ENCODE measurements around the gene GPC4.

DNA sequence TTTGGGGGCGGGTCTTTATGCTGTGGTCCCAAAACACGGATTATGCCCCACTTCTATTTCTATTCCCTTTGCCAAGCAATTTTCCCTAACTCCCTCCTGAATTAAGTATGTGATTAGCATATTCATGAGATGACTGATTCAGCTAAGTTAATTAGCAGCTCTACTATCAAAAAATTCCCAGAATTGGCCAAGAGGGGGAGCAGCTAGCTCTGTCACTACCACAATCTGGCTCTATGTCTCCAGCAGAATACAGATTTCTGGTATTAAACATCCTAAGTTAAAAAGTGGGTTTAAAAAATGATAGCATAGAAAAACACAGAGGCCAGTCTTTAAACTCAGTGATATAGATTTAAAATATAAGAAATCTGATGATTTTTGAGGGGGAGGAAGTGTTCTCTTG lies 80.3 kb downstream of the GPC4 start:
- TF ChIP-seq, protein P1, sequence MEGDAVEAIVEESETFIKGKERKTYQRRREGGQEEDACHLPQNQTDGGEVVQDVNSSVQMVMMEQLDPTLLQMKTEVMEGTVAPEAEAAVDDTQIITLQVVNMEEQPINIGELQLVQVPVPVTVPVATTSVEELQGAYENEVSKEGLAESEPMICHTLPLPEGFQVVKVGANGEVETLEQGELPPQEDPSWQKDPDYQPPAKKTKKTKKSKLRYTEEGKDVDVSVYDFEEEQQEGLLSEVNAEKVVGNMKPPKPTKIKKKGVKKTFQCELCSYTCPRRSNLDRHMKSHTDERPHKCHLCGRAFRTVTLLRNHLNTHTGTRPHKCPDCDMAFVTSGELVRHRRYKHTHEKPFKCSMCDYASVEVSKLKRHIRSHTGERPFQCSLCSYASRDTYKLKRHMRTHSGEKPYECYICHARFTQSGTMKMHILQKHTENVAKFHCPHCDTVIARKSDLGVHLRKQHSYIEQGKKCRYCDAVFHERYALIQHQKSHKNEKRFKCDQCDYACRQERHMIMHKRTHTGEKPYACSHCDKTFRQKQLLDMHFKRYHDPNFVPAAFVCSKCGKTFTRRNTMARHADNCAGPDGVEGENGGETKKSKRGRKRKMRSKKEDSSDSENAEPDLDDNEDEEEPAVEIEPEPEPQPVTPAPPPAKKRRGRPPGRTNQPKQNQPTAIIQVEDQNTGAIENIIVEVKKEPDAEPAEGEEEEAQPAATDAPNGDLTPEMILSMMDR (IDR thresholded peaks at IDR 0.05) = peak; percentile 15 to 59 (median 41)
- TF ChIP-seq POLR2A (IDR thresholded peaks at IDR 0.05) = no peak
